Keratinocyte (primary cell): ENCODE data around the gene HRNR. TPM values are rescaled to one million over a fixed set of nuclear protein-coding genes. Genes with fewer than 3 reads are reported as not detected.

Experiments
- DNase-seq: peaks from one replicate; pipeline ENCODE4 v3.0.0-alpha.2; 2011; ENCODE audit warnings: low read depth, missing footprints, low spot score
- FAIRE-seq: peaks from 2 replicates; lab custom pipeline; 2011; peaks lifted over from hg19 to GRCh38; lab: Jason Lieb, UNC
- H2AFZ ChIP-seq: 2 replicates; pipeline ENCODE4 v1.6.0; 2012; ENCODE audit warnings: low read length, control low read depth, inconsistent platforms; ENCODE audit not compliant: control insufficient read depth
- H3K27ac ChIP-seq: 2 replicates; pipeline ENCODE4 v1.5.1; 2011; ENCODE audit warnings: low read length; ENCODE audit not compliant: control insufficient read depth, insufficient read depth
- H3K27me3 ChIP-seq: 3 replicates; pipeline ENCODE4 v1.6.0; 2011; ENCODE audit warnings: low read length; ENCODE audit not compliant: control insufficient read depth, insufficient read depth; ENCODE audit errors: extremely low read depth
- H3K36me3 ChIP-seq, 2 experiments: 2 replicates in 1 of 2; 3 replicates in 1 of 2; pipeline ENCODE4 v1.5.1; 2011; ENCODE audit warnings: low read length in 2 of 2, mild to moderate bottlenecking in 1 of 2; ENCODE audit not compliant: control insufficient read depth in 2 of 2, insufficient read depth in 2 of 2; ENCODE audit errors: extremely low read depth in 1 of 2
- H3K4me1 ChIP-seq: 3 replicates; pipeline ENCODE4 v1.5.1; 2011; ENCODE audit warnings: low read length; ENCODE audit not compliant: control insufficient read depth, insufficient read depth; ENCODE audit errors: extremely low read depth
- H3K4me2 ChIP-seq: 3 replicates; pipeline ENCODE4 v1.6.0; 2011; ENCODE audit warnings: low read depth, low read length; ENCODE audit not compliant: control insufficient read depth, insufficient read depth; ENCODE audit errors: extremely low read depth
- H3K4me3 ChIP-seq, 3 experiments: fragments of 200-600 bp in 1 of 3; sonication (generic) in 1 of 3; 2 replicates in 2 of 3; 3 replicates in 1 of 3; pipeline ENCODE4 v1.5.1; 2011 to 2016; ENCODE audit warnings: low read length in 3 of 3, mild to moderate bottlenecking in 3 of 3, control low read depth in 2 of 3, inconsistent platforms in 1 of 3, low read depth in 1 of 3, mixed read lengths in 1 of 3, mixed run types in 1 of 3, moderate library complexity in 1 of 3; ENCODE audit not compliant: control insufficient read depth in 2 of 3, insufficient read depth in 2 of 3; ENCODE audit errors: extremely low read depth in 1 of 3
- H3K79me2 ChIP-seq: 2 replicates; pipeline ENCODE4 v1.6.0; 2012; ENCODE audit warnings: low read length; ENCODE audit not compliant: control insufficient read depth, insufficient read depth
- H3K9ac ChIP-seq: 3 replicates; pipeline ENCODE4 v1.6.0; 2011; ENCODE audit warnings: low read length; ENCODE audit not compliant: control insufficient read depth, insufficient read depth; ENCODE audit errors: extremely low read depth
- H3K9me1 ChIP-seq: 3 replicates; pipeline ENCODE4 v1.6.0; 2011; ENCODE audit warnings: low read length; ENCODE audit not compliant: control insufficient read depth, insufficient read depth; ENCODE audit errors: extremely low read depth
- H3K9me3 ChIP-seq: 2 replicates; pipeline ENCODE4 v1.5.1; 2012; ENCODE audit warnings: low read depth, low read length; ENCODE audit not compliant: control insufficient read depth
- H4K20me1 ChIP-seq: 3 replicates; pipeline ENCODE4 v1.6.0; 2011; ENCODE audit warnings: low read length; ENCODE audit not compliant: control insufficient read depth, insufficient read depth; ENCODE audit errors: extremely low read depth
- EZH2 ChIP-seq: IDR thresholded peaks from one replicate; pipeline ENCODE4 v1.6.1; 2012; ENCODE audit warnings: inconsistent platforms, mild to moderate bottlenecking, low read length, moderate library complexity
- dilution Hi-C: fragments of 300-500 bp; cut with MboI; formaldehyde crosslinking; loops from one replicate; pipeline ENCODE4 v1.7.0; 2020; ENCODE audit warnings: low sequenced_read_pairs; ENCODE audit not compliant: extremely low pct_ligation_motif_present
- polyA plus RNA-seq, 5 experiments: library from polyadenylated mRNA; depleted of rRNA in 3 of 5; stranded (reverse) in 3 of 5; stranded (forward) in 1 of 5; unstranded in 1 of 5; fragments of >200 nt; gene quantifications; 1 replicate in 1 of 5; 2 replicates in 3 of 5; 3 replicates in 1 of 5; pipeline versions ENCODE4 v1.2.1 to v1.2.3, GENCODE V29; 2011 to 2012; ENCODE audit warnings: missing spikeins in 2 of 5, low read depth in 1 of 5, low replicate concordance in 1 of 5
- TF ChIP-seq, protein P1 (sequence below), 3 experiments: IDR thresholded peaks in 1 of 3; conservative IDR thresholded peaks in 1 of 3; optimal IDR thresholded peaks in 1 of 3; 2 replicates in 2 of 3; 3 replicates in 1 of 3; pipeline versions ENCODE3 to v1.5.1; 2011; ENCODE audit warnings: low read length in 3 of 3, mild to moderate bottlenecking in 3 of 3, moderate library complexity in 2 of 3, control low read depth in 1 of 3, inconsistent platforms in 1 of 3; ENCODE audit not compliant: insufficient read depth in 2 of 3; ENCODE audit errors: extremely low read depth in 1 of 3

The HRNR gene
- polyA plus RNA-seq, 1 donor (not counting 4 experiments of a cell fraction or from before 2014, with no cell fraction given): 0.09 TPM

- dilution Hi-C loops: no loop called here
- FAIRE-seq: no peak
- TF ChIP-seq, protein P1, sequence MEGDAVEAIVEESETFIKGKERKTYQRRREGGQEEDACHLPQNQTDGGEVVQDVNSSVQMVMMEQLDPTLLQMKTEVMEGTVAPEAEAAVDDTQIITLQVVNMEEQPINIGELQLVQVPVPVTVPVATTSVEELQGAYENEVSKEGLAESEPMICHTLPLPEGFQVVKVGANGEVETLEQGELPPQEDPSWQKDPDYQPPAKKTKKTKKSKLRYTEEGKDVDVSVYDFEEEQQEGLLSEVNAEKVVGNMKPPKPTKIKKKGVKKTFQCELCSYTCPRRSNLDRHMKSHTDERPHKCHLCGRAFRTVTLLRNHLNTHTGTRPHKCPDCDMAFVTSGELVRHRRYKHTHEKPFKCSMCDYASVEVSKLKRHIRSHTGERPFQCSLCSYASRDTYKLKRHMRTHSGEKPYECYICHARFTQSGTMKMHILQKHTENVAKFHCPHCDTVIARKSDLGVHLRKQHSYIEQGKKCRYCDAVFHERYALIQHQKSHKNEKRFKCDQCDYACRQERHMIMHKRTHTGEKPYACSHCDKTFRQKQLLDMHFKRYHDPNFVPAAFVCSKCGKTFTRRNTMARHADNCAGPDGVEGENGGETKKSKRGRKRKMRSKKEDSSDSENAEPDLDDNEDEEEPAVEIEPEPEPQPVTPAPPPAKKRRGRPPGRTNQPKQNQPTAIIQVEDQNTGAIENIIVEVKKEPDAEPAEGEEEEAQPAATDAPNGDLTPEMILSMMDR (optimal IDR thresholded peaks at IDR 0.05 in 1 of 3, IDR thresholded peaks at IDR 0.05 in 1 of 3, conservative IDR thresholded peaks at IDR 0.05 in 1 of 3; ENCODE audit: extremely low read depth in 1 of 3, insufficient read depth in 2 of 3, low read length in 3 of 3): no peak
- TF ChIP-seq EZH2: no peak
Observed at GRCh38 chr1:152237093-152237492, 13.1 kb upstream of the HRNR start.

GRCh38 chr1:152228831-152229230 is 4.8 kb upstream of the HRNR start:
- Histone ChIP-seq H3K9ac (no peak overlapping the region), H3K79me2 (no peaks in the 10 kb centered on the region), H4K20me1 (no peaks in the 10 kb centered on the region), H3K9me1 (no peaks in the 10 kb centered on the region), H2AFZ (no peak overlapping the region), H3K4me1 (peaks cover 27% of the 10 kb centered on the region), H3K27ac (peak overlapping the region; percentile 57), H3K36me3 (no peaks in the 10 kb centered on the region), H3K27me3 (no peaks in the 10 kb centered on the region), H3K4me2 (peak overlapping the region; percentile 24), H3K9me3 (no peaks in the 10 kb centered on the region), H3K4me3 (no peak overlapping the region)
- no peak for TF ChIP-seq EZH2
- TF ChIP-seq, protein P1 (optimal IDR thresholded peaks at IDR 0.05 in 1 of 3, IDR thresholded peaks at IDR 0.05 in 1 of 3, conservative IDR thresholded peaks at IDR 0.05 in 1 of 3; ENCODE audit: extremely low read depth in 1 of 3, insufficient read depth in 2 of 3, low read length in 3 of 3): no peak
- DNase-seq (no peak), FAIRE-seq (peak; percentile 93)
- dilution Hi-C loops: no loop called here

More at GRCh38 chr1:152237093-152237492, 13.1 kb upstream of the HRNR start:
- H3K4me3 ChIP-seq: no peak overlapping the region
- H3K4me2 ChIP-seq: no peak overlapping the region
- no peaks in the 10 kb centered on the region for H4K20me1 ChIP-seq
- H3K27ac ChIP-seq: no peak overlapping the region
- H2AFZ ChIP-seq: no peak overlapping the region
- no peaks in the 10 kb centered on the region for H3K27me3 ChIP-seq
- no peak overlapping the region for H3K9ac ChIP-seq
- H3K9me3 ChIP-seq: no peaks in the 10 kb centered on the region
- no peaks in the 10 kb centered on the region for H3K36me3 ChIP-seq
- DNase-seq: no peak
- H3K9me1 ChIP-seq: no peaks in the 10 kb centered on the region
- H3K4me1 ChIP-seq: no peaks in the 10 kb centered on the region
- no peaks in the 10 kb centered on the region for H3K79me2 ChIP-seq
